ENCODE data around the gene WWC2. TPM values are rescaled to one million over a fixed set of nuclear protein-coding genes. Genes with fewer than 3 reads are reported as not detected.
A peak's percentile ranks its signal among the peaks of the same experiment; 100 is the strongest.

The WWC2 gene
- total RNA-seq, 1 experiment from 2014 or later: 126 TPM

GRCh38 chr4:183099537-183100297 is 660 bp downstream of the WWC2 start (continued):
- TF ChIP-seq ZNF281 (CRISPR knock-in tag; IDR thresholded peaks at IDR 0.05) (no peak), GRHL2 (CRISPR knock-in tag; IDR thresholded peaks at IDR 0.05; ENCODE audit: insufficient replicate concordance, severe bottlenecking) (no peak), KAT7 (CRISPR knock-in tag; IDR thresholded peaks at IDR 0.05; ENCODE audit: borderline replicate concordance) (peak; percentile 17; the same call in 1 of the 2 replicates), ATF3 (CRISPR knock-in tag; conservative IDR thresholded peaks at IDR 0.05) (no peak), NFE2L1 (CRISPR knock-in tag; IDR thresholded peaks at IDR 0.05) (no peak), ZNF121 (CRISPR knock-in tag; IDR thresholded peaks at IDR 0.05) (no peak), PRRX2 (CRISPR knock-in tag; IDR thresholded peaks at IDR 0.05) (no peak), CTCF (IDR thresholded peaks at IDR 0.05) (no peak), USF2 (CRISPR knock-in tag; IDR thresholded peaks at IDR 0.05) (peak; percentile 24; the same call in 1 of the 2 replicates), MYBL2 (CRISPR knock-in tag; IDR thresholded peaks at IDR 0.05) (no peak), ZNF671 (CRISPR knock-in tag; IDR thresholded peaks at IDR 0.05) (no peak), ZNF317 (CRISPR knock-in tag; IDR thresholded peaks at IDR 0.05; ENCODE audit: borderline replicate concordance, low read depth) (no peak), SP1 (CRISPR knock-in tag; conservative IDR thresholded peaks at IDR 0.05) (0 out of 2 replicates have a peak, but pooled peaks have one; percentile 22), HMGA2 (CRISPR knock-in tag; IDR thresholded peaks at IDR 0.05) (no peak)

GRCh38 chr4:183100298-183100599 is 1.2 kb downstream of the WWC2 start:
- Mint-ChIP-seq H3K4me1 (peaks cover 53% of the 10 kb centered on the region), H3K36me3 (no peaks in the 10 kb centered on the region), H3K4me3 (peak overlapping the region; percentile 83), H3K27ac (no peak overlapping the region), H3K9me3 (no peaks in the 10 kb centered on the region), H3K27me3 (ENCODE audit: low read depth) (peaks cover 3% of the 10 kb centered on the region; the same call in 1 of the 2 replicates)
- ATAC-seq: no peak
- no peak for DNase-seq (ENCODE audit: low spot score)
- CTCF ChIA-PET: interaction anchor here (0.6 to 1.6 kb wide), 3 partner anchors 27 to 162 kb away, joined by 3 to 4 read pairs (median 4); no protein-coding TSS in a partner anchor
- POLR2A ChIA-PET: interaction anchor here (1.3 kb wide), 1 partner anchor 10 kb away, joined by 8 read pairs; no protein-coding TSS in a partner anchor
- no peak for TF ChIP-seq JUN (CRISPR knock-in tag; IDR thresholded peaks at IDR 0.05)
- no peak for TF ChIP-seq USF1 (CRISPR knock-in tag; IDR thresholded peaks at IDR 0.05)
- no peak for TF ChIP-seq ZNF532 (CRISPR knock-in tag; IDR thresholded peaks at IDR 0.05; ENCODE audit: borderline replicate concordance)
- no peak for TF ChIP-seq ZNF138 (CRISPR knock-in tag; conservative IDR thresholded peaks at IDR 0.05)
- no peak for TF ChIP-seq GTF2I (CRISPR knock-in tag; conservative IDR thresholded peaks at IDR 0.05)
- TF ChIP-seq NR3C1 (CRISPR knock-in tag; conservative IDR thresholded peaks at IDR 0.05; ENCODE audit: low read depth): no peak
- no peak for TF ChIP-seq HMGA2 (CRISPR knock-in tag; IDR thresholded peaks at IDR 0.05)
- no peak for TF ChIP-seq ATF6 (CRISPR knock-in tag; IDR thresholded peaks at IDR 0.05)
- TF ChIP-seq ZNF512 (CRISPR knock-in tag; IDR thresholded peaks at IDR 0.05; ENCODE audit: borderline replicate concordance): no peak
